IMR-90 (cell line): ENCODE measurements around the gene KCNN3. TPM values are rescaled to one million over a fixed set of nuclear protein-coding genes. Genes with fewer than 3 reads are reported as not detected.

Experiments used
- ATAC-seq: fragments of 200-7000 bp; cut with Tn5 transposase; 2 replicates; pipeline ENCODE4 v1.9.1; 2020; ENCODE audit warnings: low read depth, mild to moderate bottlenecking, moderate library complexity
- BruUV-seq: library from RNA; stranded (reverse); fragments of 400-500 nt; replicated peaks from 2 replicates; lab custom pipeline; 2021; lab: Mats Ljungman, UMichigan
- CTCF ChIA-PET: fragments of 300-600 bp; formaldehyde crosslinking; extraction: SDS; loops from one replicate; lab custom pipeline; 2021; ENCODE audit warnings: antibody characterized with exemption; lab: Yijun Ruan, JAX
- POLR2A ChIA-PET: fragments of 300-600 bp; sonication (Branson Sonifier 250); formaldehyde crosslinking; loops from one replicate; lab custom pipeline; 2022; ENCODE audit warnings: antibody characterized with exemption; ENCODE audit not compliant: unreplicated experiment; lab: Charles Lee
- DNase-seq: peaks from one replicate; pipeline ENCODE4 v3.0.0; 2013
- H2AFZ ChIP-seq: replicated peaks from 2 replicates; pipeline ENCODE3; 2013; ENCODE audit warnings: low read length, mild to moderate bottlenecking; ENCODE audit not compliant: poor library complexity
- H2AK5ac ChIP-seq: 2 replicates; pipeline ENCODE4 v1.6.1; 2013; ENCODE audit warnings: low read depth, low read length, inconsistent platforms
- H2AK9ac ChIP-seq: replicated peaks from 2 replicates; pipeline ENCODE3; 2013; ENCODE audit warnings: mild to moderate bottlenecking, low read depth, low read length, moderate library complexity; ENCODE audit not compliant: poor library complexity
- H2BK120ac ChIP-seq: 2 replicates; pipeline ENCODE4 v1.6.1; 2013; ENCODE audit warnings: low read depth, low read length, inconsistent platforms
- H2BK15ac ChIP-seq: 3 replicates; pipeline ENCODE4 v1.6.1; 2013; ENCODE audit warnings: low read depth, low read length, inconsistent platforms
- H2BK20ac ChIP-seq: 2 replicates; pipeline ENCODE4 v1.6.1; 2013; ENCODE audit warnings: low read depth, mild to moderate bottlenecking, inconsistent platforms, low read length, moderate library complexity
- H2BK5ac ChIP-seq: 2 replicates; pipeline ENCODE4 v1.6.1; 2013; ENCODE audit warnings: mild to moderate bottlenecking, low read depth, low read length, inconsistent platforms; ENCODE audit not compliant: poor library complexity, severe bottlenecking
- H3K14ac ChIP-seq: replicated peaks from 2 replicates; pipeline ENCODE4 v1.6.1; 2013; ENCODE audit warnings: low read depth, low read length, inconsistent platforms
- H3K18ac ChIP-seq: 2 replicates; pipeline ENCODE4 v1.6.1; 2013; ENCODE audit warnings: low read depth, low read length, control low read depth
- H3K23ac ChIP-seq: 2 replicates; pipeline ENCODE4 v1.6.1; 2013; ENCODE audit warnings: low read depth, low read length, inconsistent platforms
- H3K27ac ChIP-seq: 2 replicates; pipeline ENCODE4 v1.5.1; 2013; ENCODE audit warnings: mild to moderate bottlenecking, control low read depth, low read length; ENCODE audit not compliant: insufficient read depth
- H3K27me3 ChIP-seq: 2 replicates; pipeline ENCODE4 v1.6.1; 2013; ENCODE audit warnings: low read length; ENCODE audit not compliant: control insufficient read depth, insufficient read depth
- H3K36me3 ChIP-seq: 2 replicates; pipeline ENCODE4 v1.6.1; 2013; ENCODE audit warnings: low read length, mixed read lengths; ENCODE audit not compliant: control insufficient read depth, insufficient read depth
- H3K4ac ChIP-seq: 2 replicates; pipeline ENCODE4 v1.6.1; 2013; ENCODE audit warnings: low read depth, low read length, inconsistent platforms
- H3K4me1 ChIP-seq: 2 replicates; pipeline ENCODE4 v1.6.1; 2013; ENCODE audit warnings: low read length, mixed read lengths; ENCODE audit not compliant: control insufficient read depth, insufficient read depth
- H3K4me2 ChIP-seq: 2 replicates; pipeline ENCODE4 v1.6.1; 2013; ENCODE audit warnings: low read depth, mild to moderate bottlenecking, control low read depth, low read length, moderate library complexity
- H3K4me3 ChIP-seq: 2 replicates; pipeline ENCODE4 v1.5.1; 2013; ENCODE audit warnings: low read depth, mild to moderate bottlenecking, control low read depth, low read length, moderate library complexity; ENCODE audit not compliant: insufficient read depth
- H3K56ac ChIP-seq: 2 replicates; pipeline ENCODE4 v1.6.1; 2013; ENCODE audit warnings: low read length, inconsistent platforms; ENCODE audit not compliant: insufficient read depth; ENCODE audit errors: extremely low read depth
- H3K79me1 ChIP-seq, 2 experiments: 2 replicates each; pipeline ENCODE4 v1.6.1; 2013; ENCODE audit warnings: low read length in 2 of 2, inconsistent platforms in 1 of 2, low read depth in 1 of 2
- H3K9ac ChIP-seq: 2 replicates; pipeline ENCODE4 v1.6.1; 2013; ENCODE audit warnings: low read depth, low read length, control low read depth
- H3K9me1 ChIP-seq: 2 replicates; pipeline ENCODE4 v1.6.1; 2013; ENCODE audit warnings: low read length, inconsistent platforms; ENCODE audit not compliant: insufficient read depth
- H3K9me3 ChIP-seq: 2 replicates; pipeline ENCODE4 v1.6.1; 2013; ENCODE audit warnings: low read length; ENCODE audit not compliant: control insufficient read depth, insufficient read depth
- H4K20me1 ChIP-seq: 2 replicates; pipeline ENCODE4 v1.6.1; 2013; ENCODE audit warnings: low read length, inconsistent platforms; ENCODE audit not compliant: insufficient read depth
- H4K5ac ChIP-seq: 2 replicates; pipeline ENCODE4 v1.6.1; 2013; ENCODE audit warnings: mild to moderate bottlenecking, low read depth, low read length, control low read depth
- H4K8ac ChIP-seq, 2 experiments: 2 replicates each; pipeline ENCODE4 v1.6.1; 2013; ENCODE audit warnings: low read depth in 2 of 2, low read length in 2 of 2, control low read depth in 1 of 2, inconsistent platforms in 1 of 2
- H4K91ac ChIP-seq: 2 replicates; pipeline ENCODE4 v1.6.1; 2013; ENCODE audit warnings: low read depth, low read length, inconsistent platforms; ENCODE audit not compliant: insufficient read depth
- BHLHE40 ChIP-seq: fragments of 150-350 bp; IDR thresholded peaks from 2 replicates; pipeline ENCODE4 v1.6.1; 2016; ENCODE audit warnings: mild to moderate bottlenecking, low read depth, low read length
- CEBPB ChIP-seq: IDR thresholded peaks from 2 replicates; pipeline ENCODE4 v1.6.1; 2012; ENCODE audit warnings: low read depth, low read length, improper control_type of control experiment
- CHD1 ChIP-seq: IDR thresholded peaks from 2 replicates; pipeline ENCODE4 v1.6.1; 2012; ENCODE audit warnings: low read depth, low read length, improper control_type of control experiment
- FOS ChIP-seq: fragments of 150-350 bp; IDR thresholded peaks from 2 replicates; pipeline ENCODE4 v1.6.1; 2016; ENCODE audit warnings: low read depth, low read length
- MAFK ChIP-seq: IDR thresholded peaks from 2 replicates; pipeline ENCODE4 v1.6.1; 2012; ENCODE audit warnings: low read depth, low read length, improper control_type of control experiment
- MAZ ChIP-seq: IDR thresholded peaks from 2 replicates; pipeline ENCODE4 v1.6.1; 2012; ENCODE audit warnings: low read depth, mild to moderate bottlenecking, low read length, improper control_type of control experiment, moderate library complexity, borderline replicate concordance
- MXI1 ChIP-seq: IDR thresholded peaks from 2 replicates; pipeline ENCODE4 v1.6.1; 2012; ENCODE audit warnings: low read depth, mild to moderate bottlenecking, low read length, moderate library complexity, borderline replicate concordance
- NFE2L2 ChIP-seq: fragments of 150-350 bp; IDR thresholded peaks from 2 replicates; pipeline ENCODE4 v1.6.1; 2016; ENCODE audit warnings: low read depth, mild to moderate bottlenecking, low read length
- POLR2A ChIP-seq: IDR thresholded peaks from 2 replicates; pipeline ENCODE4 v1.6.1; 2012; ENCODE audit warnings: mild to moderate bottlenecking, low read depth, low read length
- RAD21 ChIP-seq: IDR thresholded peaks from 2 replicates; pipeline ENCODE4 v1.6.1; 2012; ENCODE audit warnings: low read length, improper control_type of control experiment
- RCOR1 ChIP-seq: IDR thresholded peaks from 2 replicates; pipeline ENCODE4 v1.6.1; 2012; ENCODE audit warnings: mild to moderate bottlenecking, low read length, improper control_type of control experiment; ENCODE audit not compliant: insufficient replicate concordance
- SMC3 ChIP-seq: fragments of 150-350 bp; IDR thresholded peaks from 2 replicates; pipeline ENCODE4 v1.6.1; 2016; ENCODE audit warnings: low read depth, mild to moderate bottlenecking, antibody characterized with exemption, low read length, moderate library complexity
- WGBS, 2 experiments: methylation state at CpG; one replicate each; pipeline versions ENCODE4 v1.1.5 to v1.1.7; 2013; ENCODE audit warnings: missing lambda C conversion rate in 2 of 2; ENCODE audit not compliant: insufficient read length in 1 of 2; ENCODE audit errors: extremely low coverage in 2 of 2; 5-methylcytosine and 5-hydroxymethylcytosine counted together
- dilution Hi-C: fragments of 300-500 bp; cut with HindIII; formaldehyde crosslinking; loops from one replicate; pipeline ENCODE4 v1.14.3; 2018; ENCODE audit warnings: low sequenced_read_pairs; ENCODE audit not compliant: unreplicated experiment
- in situ Hi-C: fragments of 300-500 bp; cut with MboI; formaldehyde crosslinking; loops from 3 replicates; pipeline ENCODE4 v1.14.3; 2019; ENCODE audit warnings: low sequenced_read_pairs, inconsistent platforms, mixed read lengths
- intact Hi-C: fragments of 100-400 bp; cut with micrococcal nuclease; formaldehyde crosslinking; loops from 2 replicates; pipeline ENCODE4 v1.10.0; 2022
- polyA plus RNA-seq, 3 experiments: library from polyadenylated mRNA; depleted of rRNA; stranded (reverse); fragments of >200 nt; gene quantifications; 2 replicates each; pipeline ENCODE4 v1.2.3, GENCODE V29; 2012; ENCODE audit warnings: low replicate concordance in 1 of 3
- total RNA-seq: library from RNA; depleted of rRNA; stranded (reverse); fragments of >200 nt; gene quantifications from 2 replicates; pipeline ENCODE4 v1.2.3, GENCODE V29; 2012
- TF ChIP-seq, protein P1 (sequence below): conservative IDR thresholded peaks from 2 replicates; pipeline ENCODE4 v1.5.1; 2012; ENCODE audit warnings: mild to moderate bottlenecking, low read depth, low read length, improper control_type of control experiment
- TF ChIP-seq, protein P2 (sequence below): fragments of 150-350 bp; IDR thresholded peaks from 2 replicates; pipeline ENCODE4 v1.6.1; 2017; ENCODE audit warnings: mild to moderate bottlenecking, antibody characterized with exemption, low read length, low read depth

KCNN3 gene
- total and polyA plus RNA-seq, 2 of the 4 experiments (the other 2 are of a cell fraction): 0.02 TPM; not detected in 1

DNA sequence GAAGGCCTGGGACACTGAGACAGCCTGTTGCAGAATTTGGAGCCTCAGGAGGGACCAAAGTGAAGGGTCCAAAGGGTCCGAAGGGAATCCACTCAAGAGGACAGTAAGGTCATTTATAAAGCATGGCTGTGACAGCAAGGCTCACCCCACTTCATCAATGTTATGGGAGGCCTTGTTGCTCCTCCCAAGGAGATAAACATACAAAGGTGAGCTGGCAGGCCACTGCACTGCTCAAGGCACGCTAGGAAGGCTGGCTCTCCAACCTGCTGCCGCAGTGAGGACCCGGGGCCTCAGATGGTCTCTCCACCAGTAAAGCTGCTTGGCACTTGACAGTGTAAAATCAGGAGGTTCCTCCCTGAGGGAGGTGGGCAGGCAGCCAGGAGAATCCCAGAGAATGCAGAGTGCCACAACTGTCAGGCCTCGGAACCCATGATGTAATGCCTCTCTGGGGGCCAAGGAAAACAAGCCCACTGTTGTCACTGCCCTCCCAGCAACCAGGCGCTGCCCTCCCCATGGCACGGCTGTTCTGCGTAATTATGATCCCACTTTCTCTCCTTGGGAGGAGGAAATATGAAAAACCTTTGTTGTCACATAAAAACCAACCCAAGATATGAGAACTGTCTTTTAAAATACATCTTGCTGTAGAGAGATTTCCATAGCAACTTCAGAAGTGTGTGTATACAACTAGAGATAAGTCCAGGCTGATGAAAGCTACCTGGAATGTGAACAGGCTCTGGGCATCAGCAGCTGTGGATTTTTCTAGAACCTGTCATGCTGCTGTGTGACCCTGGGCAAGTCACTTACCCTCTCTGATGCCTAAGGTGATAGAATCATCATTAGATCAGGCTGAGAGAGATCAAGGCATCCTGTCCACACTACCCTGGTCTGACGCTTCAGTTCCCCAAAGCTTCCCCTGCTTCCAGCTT is 102.5 kb downstream of the KCNN3 start (continued):
- TF ChIP-seq RCOR1 (no peak), CHD1 (no peak)

DNA sequence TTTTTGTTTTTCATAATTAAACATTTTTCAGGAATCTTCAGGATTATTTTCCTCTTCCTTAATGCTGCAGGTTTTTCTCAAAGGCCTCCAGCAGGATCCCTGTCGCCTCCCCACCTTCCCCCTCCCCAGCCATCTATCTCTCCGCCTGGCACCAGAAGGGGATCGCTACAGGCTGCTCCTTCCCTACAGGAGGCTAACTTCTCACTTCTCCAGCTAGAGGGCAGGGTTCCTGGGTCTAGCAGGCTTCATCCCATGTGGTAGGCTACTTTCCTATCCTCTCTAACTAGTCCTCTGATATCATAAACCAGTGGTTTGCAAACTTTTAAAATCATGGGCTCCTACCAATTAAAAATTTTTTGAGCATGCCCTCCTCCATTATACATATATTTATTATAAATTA is 104.1 kb downstream of the KCNN3 start:
- Histone ChIP-seq H3K27ac (no peak overlapping the region), H3K9me3 (no peaks in the 10 kb centered on the region), H3K36me3 (no peaks in the 10 kb centered on the region), H3K4me2 (no peak overlapping the region), H2AFZ (no peak overlapping the region), H3K23ac (no peak overlapping the region), H3K4me3 (no peak overlapping the region), H3K14ac (no peak overlapping the region), H4K8ac (no peak overlapping the region), H3K27me3 (peaks cover 49% of the 10 kb centered on the region), H2BK20ac (no peak overlapping the region), H2BK15ac (no peak overlapping the region), H3K56ac (no peak overlapping the region), H4K20me1 (no peaks in the 10 kb centered on the region), H3K18ac (no peak overlapping the region), H4K91ac (no peak overlapping the region), H2BK120ac (no peak overlapping the region), H2BK5ac (no peak overlapping the region), H4K5ac (no peak overlapping the region), H2AK5ac (no peak overlapping the region), H3K9ac (no peak overlapping the region), H3K4me1 (peaks cover 4% of the 10 kb centered on the region; the same call in 1 of the 2 replicates), H3K4ac (no peak overlapping the region), H3K9me1 (no peaks in the 10 kb centered on the region), H3K79me1 (no peaks in the 10 kb centered on the region), H2AK9ac (no peak overlapping the region)
- CTCF ChIA-PET: interaction anchor here (0.6 kb wide), 1 partner anchor 127 kb away, joined by 3 read pairs; no protein-coding TSS in a partner anchor
- POLR2A ChIA-PET: no interaction called here
- peak; percentile 56; the same call in 1 of the 2 replicates for ATAC-seq
- dilution Hi-C loops (no loop called here), in situ Hi-C loops (no loop called here), intact Hi-C loops (loop anchor here (5.0 to 10.0 kb wide), 2 partner anchors 71 to 96 kb away; no protein-coding TSS in a partner anchor)
- peak; percentile 34 for DNase-seq
- no TSS peak for BruUV-seq
- no CpG with 5 or more reads among the region's 3 CpGs for WGBS, 2 experiments
- no peak for TF ChIP-seq MAFK
- no peak for TF ChIP-seq RCOR1
- TF ChIP-seq SMC3: no peak
- TF ChIP-seq, protein P1, sequence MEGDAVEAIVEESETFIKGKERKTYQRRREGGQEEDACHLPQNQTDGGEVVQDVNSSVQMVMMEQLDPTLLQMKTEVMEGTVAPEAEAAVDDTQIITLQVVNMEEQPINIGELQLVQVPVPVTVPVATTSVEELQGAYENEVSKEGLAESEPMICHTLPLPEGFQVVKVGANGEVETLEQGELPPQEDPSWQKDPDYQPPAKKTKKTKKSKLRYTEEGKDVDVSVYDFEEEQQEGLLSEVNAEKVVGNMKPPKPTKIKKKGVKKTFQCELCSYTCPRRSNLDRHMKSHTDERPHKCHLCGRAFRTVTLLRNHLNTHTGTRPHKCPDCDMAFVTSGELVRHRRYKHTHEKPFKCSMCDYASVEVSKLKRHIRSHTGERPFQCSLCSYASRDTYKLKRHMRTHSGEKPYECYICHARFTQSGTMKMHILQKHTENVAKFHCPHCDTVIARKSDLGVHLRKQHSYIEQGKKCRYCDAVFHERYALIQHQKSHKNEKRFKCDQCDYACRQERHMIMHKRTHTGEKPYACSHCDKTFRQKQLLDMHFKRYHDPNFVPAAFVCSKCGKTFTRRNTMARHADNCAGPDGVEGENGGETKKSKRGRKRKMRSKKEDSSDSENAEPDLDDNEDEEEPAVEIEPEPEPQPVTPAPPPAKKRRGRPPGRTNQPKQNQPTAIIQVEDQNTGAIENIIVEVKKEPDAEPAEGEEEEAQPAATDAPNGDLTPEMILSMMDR: peak; percentile 44
- TF ChIP-seq FOS: no peak
- TF ChIP-seq POLR2A: no peak
- TF ChIP-seq MXI1: no peak
- no peak for TF ChIP-seq CHD1
- TF ChIP-seq MAZ: no peak
- peak; percentile 32; the same call in 1 of the 2 replicates for TF ChIP-seq RAD21
- TF ChIP-seq NFE2L2: no peak
- TF ChIP-seq CEBPB: no peak
- TF ChIP-seq BHLHE40: no peak
- TF ChIP-seq, protein P2, sequence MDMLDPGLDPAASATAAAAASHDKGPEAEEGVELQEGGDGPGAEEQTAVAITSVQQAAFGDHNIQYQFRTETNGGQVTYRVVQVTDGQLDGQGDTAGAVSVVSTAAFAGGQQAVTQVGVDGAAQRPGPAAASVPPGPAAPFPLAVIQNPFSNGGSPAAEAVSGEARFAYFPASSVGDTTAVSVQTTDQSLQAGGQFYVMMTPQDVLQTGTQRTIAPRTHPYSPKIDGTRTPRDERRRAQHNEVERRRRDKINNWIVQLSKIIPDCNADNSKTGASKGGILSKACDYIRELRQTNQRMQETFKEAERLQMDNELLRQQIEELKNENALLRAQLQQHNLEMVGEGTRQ: no peak
